Rectal smooth muscle tissue (tissue), 1 donor: Measurements from ENCODE around the gene KRTAP3-1.
"Not testable (repeated sequence)": the region's sequence is repeated elsewhere in the genome, so short reads cannot be mapped to it uniquely, and the experiment has no call there.

Source experiments
- H3K27ac ChIP-seq: one replicate; pipeline ENCODE4 v1.7.0; 2013; ENCODE audit warnings: low read depth, low read length, inconsistent platforms
- H3K27me3 ChIP-seq: one replicate; pipeline ENCODE4 v1.7.0; 2013; ENCODE audit warnings: low read length; ENCODE audit not compliant: control insufficient read depth, insufficient read depth
- H3K36me3 ChIP-seq: one replicate; pipeline ENCODE4 v1.7.0; 2013; ENCODE audit warnings: low read length; ENCODE audit not compliant: control insufficient read depth, insufficient read depth
- H3K4me1 ChIP-seq: one replicate; pipeline ENCODE4 v1.7.0; 2013; ENCODE audit warnings: low read length; ENCODE audit not compliant: control insufficient read depth, insufficient read depth
- H3K4me3 ChIP-seq: one replicate; pipeline ENCODE4 v1.7.0; 2013; ENCODE audit warnings: low read length
- H3K9ac ChIP-seq: one replicate; pipeline ENCODE4 v1.7.0; 2013; ENCODE audit warnings: low read length

Gene KRTAP3-1

GRCh38 chr17:41034346-41034935 lies 25.5 kb upstream of the KRTAP3-1 start, which contains the start of gene KRTAP1-3:
TSS of gene KRTAP1-3 (minus strand) at chr17:41034874. CDS start at chr17:41034821, 53 bp downstream.
- not testable (repeated sequence) for H3K9ac ChIP-seq, H3K27me3 ChIP-seq, H3K4me3 ChIP-seq, H3K36me3 ChIP-seq, H3K27ac ChIP-seq, H3K4me1 ChIP-seq

- no peak within 1 kb of the TSS for H3K4me3 ChIP-seq
- no peaks in the 10 kb centered on the region for H3K27me3 ChIP-seq
- no peak within 1 kb of the TSS for H3K27ac ChIP-seq
- no peaks in the 10 kb centered on the region for H3K36me3 ChIP-seq
- H3K4me1 ChIP-seq = no peaks in the 10 kb centered on the region
- no peak within 1 kb of the TSS for H3K9ac ChIP-seq
Measured at GRCh38 chr17:41029633-41030245, 20.8 kb upstream of the KRTAP3-1 start, which contains the start of gene KRTAP1-4. TSS of gene KRTAP1-4 (minus strand) at chr17:41030195. CDS start at chr17:41030078, 117 bp downstream.

- H3K4me1 ChIP-seq = no peaks in the 10 kb centered on the region
- H3K27me3 ChIP-seq = no peaks in the 10 kb centered on the region
- H3K27ac ChIP-seq = no peak within 1 kb of the TSS
- H3K4me3 ChIP-seq = no peak within 1 kb of the TSS
- no peak within 1 kb of the TSS for H3K9ac ChIP-seq
- H3K36me3 ChIP-seq = no peaks in the 10 kb centered on the region
Measured at GRCh38 chr17:41026715-41027471, 18.0 kb upstream of the KRTAP3-1 start, which contains the start of gene KRTAP1-5. TSS of gene KRTAP1-5 (minus strand) at chr17:41027208. CDS start at chr17:41027155, 53 bp downstream.

- no peaks in the 10 kb centered on the region for H3K27me3 ChIP-seq
- no peak overlapping the region for H3K27ac ChIP-seq
- no peaks in the 10 kb centered on the region for H3K36me3 ChIP-seq
- no peak overlapping the region for H3K9ac ChIP-seq
- H3K4me1 ChIP-seq = no peaks in the 10 kb centered on the region
- no peak overlapping the region for H3K4me3 ChIP-seq
Measured at GRCh38 chr17:41024697-41025096, 15.8 kb upstream of the KRTAP3-1 start.

GRCh38 chr17:41020336-41020735 lies 11.4 kb upstream of the KRTAP3-1 start:
- Histone ChIP-seq H3K4me3 (no peak overlapping the region), H3K36me3 (no peaks in the 10 kb centered on the region), H3K27me3 (no peaks in the 10 kb centered on the region), H3K27ac (no peak overlapping the region), H3K4me1 (no peaks in the 10 kb centered on the region), H3K9ac (no peak overlapping the region)

- Histone ChIP-seq H3K4me3 (no peak overlapping the region), H3K27ac (no peak overlapping the region), H3K9ac (no peak overlapping the region), H3K36me3 (no peaks in the 10 kb centered on the region), H3K4me1 (no peaks in the 10 kb centered on the region), H3K27me3 (no peaks in the 10 kb centered on the region)
Measured at GRCh38 chr17:41019415-41019814, 10.5 kb upstream of the KRTAP3-1 start.

- no peak overlapping the region for H3K27ac ChIP-seq
- no peak overlapping the region for H3K4me3 ChIP-seq
- H3K4me1 ChIP-seq = no peaks in the 10 kb centered on the region
- no peaks in the 10 kb centered on the region for H3K27me3 ChIP-seq
- H3K36me3 ChIP-seq = no peaks in the 10 kb centered on the region
- H3K9ac ChIP-seq = no peak overlapping the region
Measured at GRCh38 chr17:41018541-41018940, 9.6 kb upstream of the KRTAP3-1 start.

GRCh38 chr17:41016578-41017215 lies 7.8 kb upstream of the KRTAP3-1 start:
- Histone ChIP-seq H3K27me3 (no peaks in the 10 kb centered on the region), H3K27ac (no peak overlapping the region), H3K9ac (no peak overlapping the region), H3K4me1 (no peaks in the 10 kb centered on the region), H3K4me3 (no peak overlapping the region), H3K36me3 (no peaks in the 10 kb centered on the region)

GRCh38 chr17:41015454-41015853 lies 6.5 kb upstream of the KRTAP3-1 start:
- H3K9ac ChIP-seq = no peak overlapping the region
- H3K4me1 ChIP-seq = no peaks in the 10 kb centered on the region
- no peaks in the 10 kb centered on the region for H3K36me3 ChIP-seq
- no peaks in the 10 kb centered on the region for H3K27me3 ChIP-seq
- H3K4me3 ChIP-seq = no peak overlapping the region
- H3K27ac ChIP-seq = no peak overlapping the region

- Histone ChIP-seq H3K4me3 (no peak overlapping the region), H3K4me1 (no peaks in the 10 kb centered on the region), H3K27me3 (no peaks in the 10 kb centered on the region), H3K9ac (no peak overlapping the region), H3K36me3 (no peaks in the 10 kb centered on the region), H3K27ac (no peak overlapping the region)
Measured at GRCh38 chr17:41013606-41014005, 4.7 kb upstream of the KRTAP3-1 start.

GRCh38 chr17:41013181-41013580 lies 4.3 kb upstream of the KRTAP3-1 start:
- Histone ChIP-seq H3K9ac (no peak overlapping the region), H3K27me3 (no peaks in the 10 kb centered on the region), H3K4me3 (no peak overlapping the region), H3K27ac (no peak overlapping the region), H3K36me3 (no peaks in the 10 kb centered on the region), H3K4me1 (no peaks in the 10 kb centered on the region)

- Histone ChIP-seq H3K27me3 (no peaks in the 10 kb centered on the region), H3K36me3 (no peaks in the 10 kb centered on the region), H3K27ac (no peak overlapping the region), H3K9ac (no peak overlapping the region), H3K4me1 (no peaks in the 10 kb centered on the region), H3K4me3 (no peak overlapping the region)
Measured at GRCh38 chr17:41012326-41013120, 3.6 kb upstream of the KRTAP3-1 start.
